ENCODE results near the gene SCP2D1. TPM values are rescaled to one million over a fixed set of nuclear protein-coding genes. Genes with fewer than 3 reads are reported as not detected.

SCP2D1 gene
- total and polyA plus RNA-seq, 2 experiments from 2014 or later, result not detected

- Histone ChIP-seq H4K20me1 (replicated peaks; ENCODE audit: insufficient read depth) (no peaks in the 10 kb centered on the region; the same call in 1 of the 2 replicates), H3K27me3 (ENCODE audit: insufficient read depth) (peaks cover 57% of the 10 kb centered on the region), H3K4me2 (no peak overlapping the region)
Observed at GRCh38 chr20:18858816-18859215, 45.2 kb downstream of the SCP2D1 start.

More at GRCh38 chr20:18858816-18859215, 45.2 kb downstream of the SCP2D1 start:
- H3F3A ChIP-seq (replicated peaks; ENCODE audit: low read depth), result no peaks in the 10 kb centered on the region
- Mint-ChIP-seq H3K4me3 (no peak overlapping the region), H3K4me1 (peaks cover 4% of the 10 kb centered on the region; the same call in 1 of the 3 replicates), H3K9me3 (peaks cover 7% of the 10 kb centered on the region; the same call in 2 of the 3 replicates), H3K27ac (no peak overlapping the region), H3K36me3 (ENCODE audit: low read depth) (no peaks in the 10 kb centered on the region), H3K27me3 (ENCODE audit: insufficient read depth, low read depth, poor library complexity) (peaks cover 43% of the 10 kb centered on the region)
- H3K4me3 ChIP-seq, result no peak overlapping the region
- no peaks in the 10 kb centered on the region for H3K4me1 ChIP-seq (ENCODE audit: insufficient read depth)
- no peaks in the 10 kb centered on the region for H3K36me3 ChIP-seq (ENCODE audit: insufficient read depth)
- H2AFZ ChIP-seq, result no peak overlapping the region
- ATAC-seq (no peak), DNase-seq (ENCODE audit: low spot score) (no peak)
- no peak for TF ChIP-seq STAT1 (IDR thresholded peaks at IDR 0.05; ENCODE audit: unreplicated experiment)
- TF ChIP-seq EZH2 (IDR thresholded peaks at IDR 0.05; ENCODE audit: low read depth, unreplicated experiment), result no peak
- TF ChIP-seq POLR2AphosphoS5 (IDR thresholded peaks at IDR 0.05; ENCODE audit: low read depth), result no peak
- no peak for TF ChIP-seq NANOG (IDR thresholded peaks at IDR 0.05; ENCODE audit: borderline replicate concordance)
- TF ChIP-seq, protein P1, sequence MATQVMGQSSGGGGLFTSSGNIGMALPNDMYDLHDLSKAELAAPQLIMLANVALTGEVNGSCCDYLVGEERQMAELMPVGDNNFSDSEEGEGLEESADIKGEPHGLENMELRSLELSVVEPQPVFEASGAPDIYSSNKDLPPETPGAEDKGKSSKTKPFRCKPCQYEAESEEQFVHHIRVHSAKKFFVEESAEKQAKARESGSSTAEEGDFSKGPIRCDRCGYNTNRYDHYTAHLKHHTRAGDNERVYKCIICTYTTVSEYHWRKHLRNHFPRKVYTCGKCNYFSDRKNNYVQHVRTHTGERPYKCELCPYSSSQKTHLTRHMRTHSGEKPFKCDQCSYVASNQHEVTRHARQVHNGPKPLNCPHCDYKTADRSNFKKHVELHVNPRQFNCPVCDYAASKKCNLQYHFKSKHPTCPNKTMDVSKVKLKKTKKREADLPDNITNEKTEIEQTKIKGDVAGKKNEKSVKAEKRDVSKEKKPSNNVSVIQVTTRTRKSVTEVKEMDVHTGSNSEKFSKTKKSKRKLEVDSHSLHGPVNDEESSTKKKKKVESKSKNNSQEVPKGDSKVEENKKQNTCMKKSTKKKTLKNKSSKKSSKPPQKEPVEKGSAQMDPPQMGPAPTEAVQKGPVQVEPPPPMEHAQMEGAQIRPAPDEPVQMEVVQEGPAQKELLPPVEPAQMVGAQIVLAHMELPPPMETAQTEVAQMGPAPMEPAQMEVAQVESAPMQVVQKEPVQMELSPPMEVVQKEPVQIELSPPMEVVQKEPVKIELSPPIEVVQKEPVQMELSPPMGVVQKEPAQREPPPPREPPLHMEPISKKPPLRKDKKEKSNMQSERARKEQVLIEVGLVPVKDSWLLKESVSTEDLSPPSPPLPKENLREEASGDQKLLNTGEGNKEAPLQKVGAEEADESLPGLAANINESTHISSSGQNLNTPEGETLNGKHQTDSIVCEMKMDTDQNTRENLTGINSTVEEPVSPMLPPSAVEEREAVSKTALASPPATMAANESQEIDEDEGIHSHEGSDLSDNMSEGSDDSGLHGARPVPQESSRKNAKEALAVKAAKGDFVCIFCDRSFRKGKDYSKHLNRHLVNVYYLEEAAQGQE (IDR thresholded peaks at IDR 0.05; ENCODE audit: unreplicated experiment), result no peak
- no peak for TF ChIP-seq CREB1 (CRISPR knock-in tag; IDR thresholded peaks at IDR 0.05; ENCODE audit: low read depth)
- TF ChIP-seq CTCF (conservative IDR thresholded peaks at IDR 0.05; ENCODE audit: low read depth in 2 of 2), result no peak
- TF ChIP-seq JUNB (IDR thresholded peaks at IDR 0.05; ENCODE audit: unreplicated experiment), result no peak
- TF ChIP-seq, protein P2, sequence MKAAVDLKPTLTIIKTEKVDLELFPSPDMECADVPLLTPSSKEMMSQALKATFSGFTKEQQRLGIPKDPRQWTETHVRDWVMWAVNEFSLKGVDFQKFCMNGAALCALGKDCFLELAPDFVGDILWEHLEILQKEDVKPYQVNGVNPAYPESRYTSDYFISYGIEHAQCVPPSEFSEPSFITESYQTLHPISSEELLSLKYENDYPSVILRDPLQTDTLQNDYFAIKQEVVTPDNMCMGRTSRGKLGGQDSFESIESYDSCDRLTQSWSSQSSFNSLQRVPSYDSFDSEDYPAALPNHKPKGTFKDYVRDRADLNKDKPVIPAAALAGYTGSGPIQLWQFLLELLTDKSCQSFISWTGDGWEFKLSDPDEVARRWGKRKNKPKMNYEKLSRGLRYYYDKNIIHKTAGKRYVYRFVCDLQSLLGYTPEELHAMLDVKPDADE (IDR thresholded peaks at IDR 0.05), result no peak
- TF ChIP-seq EZH2phosphoT487 (IDR thresholded peaks at IDR 0.05; ENCODE audit: unreplicated experiment), result no peak
- TF ChIP-seq ZNF114 (CRISPR knock-in tag; IDR thresholded peaks at IDR 0.05), result no peak
- no peak for TF ChIP-seq ZNF462 (CRISPR knock-in tag; IDR thresholded peaks at IDR 0.05)
- TF ChIP-seq ZNF331 (CRISPR knock-in tag; IDR thresholded peaks at IDR 0.05; ENCODE audit: low read depth), result no peak
- H3K9me2 ChIP-seq (ENCODE audit: insufficient read depth), result no peaks in the 10 kb centered on the region
- no peaks in the 10 kb centered on the region for H3K79me2 ChIP-seq (replicated peaks; ENCODE audit: insufficient read depth)
- no peak overlapping the region for H3K27ac ChIP-seq (ENCODE audit: low read depth)

Measured in GM23338 (cell line).